HepG2 (cell line): Measurements from ENCODE around the gene PHC1. TPM values are rescaled to one million over a fixed set of nuclear protein-coding genes. Genes with fewer than 3 reads are reported as not detected.
A peak's percentile ranks its signal among the peaks of the same experiment; 100 is the strongest.

Experiments used
- ATF7 ChIP-seq, 2 experiments: fragments of 450-650 bp in 1 of 2; sonication (generic) in 1 of 2; formaldehyde crosslinking in 1 of 2; IDR thresholded peaks; 2 replicates each; pipeline versions ENCODE4 v1.4.0 to v1.6.1; 2016 to 2020; ENCODE audit warnings: antibody characterized with exemption in 1 of 2, mild to moderate bottlenecking in 1 of 2, missing genetic modification reagents in 1 of 2
- CREB1 ChIP-seq, 2 experiments: fragments of 450-650 bp in 1 of 2; IDR thresholded peaks; 2 replicates each; pipeline ENCODE4 v1.6.1; 2016 to 2017; ENCODE audit warnings: control low read depth in 1 of 2, mild to moderate bottlenecking in 1 of 2, missing compliant biosample characterization in 1 of 2, missing genetic modification characterization in 1 of 2
- DMTF1 ChIP-seq: sonication (generic); formaldehyde crosslinking; IDR thresholded peaks from 2 replicates; pipeline ENCODE4 v1.4.0; 2020; ENCODE audit warnings: mild to moderate bottlenecking, missing genetic modification reagents
- GRHL1 ChIP-seq: sonication (generic); formaldehyde crosslinking; conservative IDR thresholded peaks from 2 replicates; pipeline ENCODE4 v1.8.0; 2022; ENCODE audit warnings: missing genetic modification reagents
- HOMEZ ChIP-seq: IDR thresholded peaks from 2 replicates; pipeline ENCODE4 v1.6.1; 2016; ENCODE audit warnings: low read depth
- NFE2 ChIP-seq: sonication (generic); formaldehyde crosslinking; IDR thresholded peaks from 2 replicates; pipeline ENCODE4 v1.4.0; 2020; ENCODE audit warnings: missing genetic modification reagents
- SNAPC2 ChIP-seq: sonication (generic); formaldehyde crosslinking; IDR thresholded peaks from 2 replicates; pipeline ENCODE4 v1.8.1; 2022; ENCODE audit warnings: mild to moderate bottlenecking, missing genetic modification reagents
- WIZ ChIP-seq: sonication (generic); formaldehyde crosslinking; IDR thresholded peaks from 2 replicates; pipeline ENCODE4 v1.5.1; 2020; ENCODE audit warnings: mild to moderate bottlenecking, missing genetic modification reagents
- ZGPAT ChIP-seq: IDR thresholded peaks from 2 replicates; pipeline ENCODE4 v1.6.1; 2016; ENCODE audit warnings: mild to moderate bottlenecking
- ZHX1 ChIP-seq: sonication (generic); formaldehyde crosslinking; IDR thresholded peaks from 2 replicates; pipeline ENCODE4 v1.8.1; 2022; ENCODE audit warnings: low read depth, mild to moderate bottlenecking, missing genetic modification reagents
- ZNF350 ChIP-seq: sonication (generic); formaldehyde crosslinking; IDR thresholded peaks from 2 replicates; pipeline ENCODE4 v1.4.0; 2020; ENCODE audit warnings: mild to moderate bottlenecking, low read depth, missing genetic modification reagents, borderline replicate concordance
- ZNF549 ChIP-seq: sonication (generic); formaldehyde crosslinking; IDR thresholded peaks from 2 replicates; pipeline ENCODE4 v1.5.0; 2020; ENCODE audit warnings: missing genetic modification reagents
- ZNF652 ChIP-seq: IDR thresholded peaks from 2 replicates; pipeline ENCODE4 v1.6.1; 2016; ENCODE audit warnings: low read depth, borderline replicate concordance
- ZNF709 ChIP-seq: sonication (generic); formaldehyde crosslinking; IDR thresholded peaks from 2 replicates; pipeline ENCODE4 v1.5.0; 2020; ENCODE audit warnings: mild to moderate bottlenecking, missing genetic modification reagents
- ZNF773 ChIP-seq: sonication (generic); formaldehyde crosslinking; IDR thresholded peaks from 2 replicates; pipeline ENCODE4 v1.4.0; 2020; ENCODE audit warnings: missing genetic modification reagents, borderline replicate concordance
- ZNF776 ChIP-seq: sonication (generic); formaldehyde crosslinking; IDR thresholded peaks from 2 replicates; pipeline ENCODE4 v1.4.0; 2020; ENCODE audit warnings: mild to moderate bottlenecking, missing genetic modification reagents
- ZZZ3 ChIP-seq: sonication (generic); formaldehyde crosslinking; IDR thresholded peaks from 2 replicates; pipeline ENCODE4 v1.4.0; 2020; ENCODE audit warnings: missing genetic modification reagents, mild to moderate bottlenecking, borderline replicate concordance
- polyA plus RNA-seq, 8 experiments: library from polyadenylated mRNA; depleted of rRNA in 3 of 8; stranded (reverse) in 7 of 8; unstranded in 1 of 8; fragments of >200 nt; fragmentation: Illumina TruSeq in 4 of 8; extraction: Trizol in 4 of 8; gene quantifications; 2 replicates each; pipeline versions ENCODE4 v1.2.1 to v1.2.3, GENCODE V29; 2011 to 2016; ENCODE audit warnings: low read depth in 4 of 8, missing spikeins in 1 of 8, mixed read lengths in 1 of 8; ENCODE audit not compliant: insufficient read depth in 1 of 8
- total RNA-seq, 5 experiments: library from RNA; depleted of rRNA; stranded (reverse); fragments of >200 nt; fragmentation: Illumina TruSeq; extraction: Trizol; gene quantifications; 2 replicates each; pipeline ENCODE4 v1.2.3, GENCODE V29; 2016; ENCODE audit warnings: low read depth in 1 of 5

The PHC1 gene
- total and polyA plus RNA-seq, 2 of the 13 experiments (the other 11 are each of a cell fraction or from before 2014, with no cell fraction given): 9.4 to 35.0 TPM

GRCh38 chr12:8949342-8950220, 35.3 kb downstream of the PHC1 start, which contains the start of gene M6PR (continued):
- TF ChIP-seq ZZZ3 (CRISPR knock-in tag) (no peak), ZNF549 (CRISPR knock-in tag) (no peak), ZNF776 (CRISPR knock-in tag) (0 out of 2 replicates have a peak, but pooled peaks have one; percentile 50), ATF7 (IDR thresholded peaks at IDR 0.05) (no peak), ATF7 (CRISPR knock-in tag; IDR thresholded peaks at IDR 0.05) (no peak; the same call in 1 of the 2 replicates), ZNF773 (peak; percentile 38; the same call in 1 of the 2 replicates), WIZ (no peak; the same call in 1 of the 2 replicates), HOMEZ (CRISPR knock-in tag) (peak; percentile 78; the same call in 1 of the 2 replicates), ZHX1 (CRISPR knock-in tag) (no peak; the same call in 1 of the 2 replicates), ZNF350 (CRISPR knock-in tag) (peak; percentile 80), CREB1 (IDR thresholded peaks at IDR 0.05) (peak; percentile 89), CREB1 (CRISPR knock-in tag; IDR thresholded peaks at IDR 0.05) (peak; percentile 99), DMTF1 (no peak), SNAPC2 (CRISPR knock-in tag) (no peak; the same call in 1 of the 2 replicates), ZNF652 (CRISPR knock-in tag) (0 out of 2 replicates have a peak, but pooled peaks have one; percentile 8), GRHL1 (CRISPR knock-in tag) (no peak), ZNF709 (CRISPR knock-in tag) (peak; percentile 50; the same call in 1 of the 2 replicates), ZGPAT (peak; percentile 81), NFE2 (CRISPR knock-in tag) (no peak)
